Measurements from ENCODE around the gene PTPRC. TPM values are rescaled to one million over a fixed set of nuclear protein-coding genes. Genes with fewer than 3 reads are reported as not detected.
A peak's percentile ranks its signal among the peaks of the same experiment; 100 is the strongest.

PTPRC gene
- total RNA-seq, 3 donors from 2014 or later: 22.0 to 36.0 (median 35.7) TPM

- TF ChIP-seq CTCF (IDR thresholded peaks at IDR 0.05) (no peak), POLR2A (IDR thresholded peaks at IDR 0.05) (no peak), POLR2AphosphoS5 (IDR thresholded peaks at IDR 0.05) (no peak)
- no peak overlapping the region for H3K4me3 ChIP-seq
- H3K9me3 ChIP-seq: no peaks in the 10 kb centered on the region
- no peaks in the 10 kb centered on the region for H3K4me1 ChIP-seq
- no peak overlapping the region for H3K27ac ChIP-seq
- H3K27me3 ChIP-seq: no peaks in the 10 kb centered on the region
- H3K36me3 ChIP-seq: no peaks in the 10 kb centered on the region
- intact Hi-C loops (cut with DNase I; ENCODE audit: low total_unique reads): no loop called here
- no peak for DNase-seq (ENCODE audit: low spot score in 2 of 2)
Measured at GRCh38 chr1:198638441-198638840, 399 bp upstream of the PTPRC start.

- Histone ChIP-seq H3K9me3 (no peaks in the 10 kb centered on the region), H3K4me3 (peak overlapping the region; percentile 3 to 25 (median 15)), H3K36me3 (no peaks in the 10 kb centered on the region), H3K4me1 (no peaks in the 10 kb centered on the region), H3K27me3 (no peaks in the 10 kb centered on the region), H3K27ac (no peak overlapping the region)
- intact Hi-C loops (cut with DNase I; ENCODE audit: low total_unique reads): no loop called here
- TF ChIP-seq POLR2AphosphoS5 (IDR thresholded peaks at IDR 0.05) (no peak), POLR2A (IDR thresholded peaks at IDR 0.05) (no peak), CTCF (IDR thresholded peaks at IDR 0.05) (no peak)
- no peak for DNase-seq (ENCODE audit: low spot score in 2 of 2)
Measured at GRCh38 chr1:198639671-198640143, 867 bp downstream of the PTPRC start.

GRCh38 chr1:198640174-198640573 is 1.3 kb downstream of the PTPRC start:
- Histone ChIP-seq H3K36me3 (no peaks in the 10 kb centered on the region), H3K4me3 (peak overlapping the region; percentile 3 to 25 (median 15)), H3K4me1 (no peaks in the 10 kb centered on the region), H3K9me3 (no peaks in the 10 kb centered on the region), H3K27ac (no peak overlapping the region), H3K27me3 (no peaks in the 10 kb centered on the region)
- intact Hi-C loops (cut with DNase I; ENCODE audit: low total_unique reads): no loop called here
- DNase-seq (ENCODE audit: low spot score in 2 of 2): no peak
- TF ChIP-seq CTCF (IDR thresholded peaks at IDR 0.05) (no peak), POLR2A (IDR thresholded peaks at IDR 0.05) (no peak), POLR2AphosphoS5 (IDR thresholded peaks at IDR 0.05) (no peak)

- no peak for DNase-seq (ENCODE audit: low spot score in 2 of 2)
- intact Hi-C loops (cut with DNase I; ENCODE audit: low total_unique reads): no loop called here
- Histone ChIP-seq H3K9me3 (no peaks in the 10 kb centered on the region), H3K27ac (no peak overlapping the region), H3K27me3 (no peaks in the 10 kb centered on the region), H3K4me1 (no peaks in the 10 kb centered on the region), H3K4me3 (peak overlapping the region in 1 of 3 donors; percentile 10), H3K36me3 (no peaks in the 10 kb centered on the region)
- no peak for TF ChIP-seq POLR2A (IDR thresholded peaks at IDR 0.05)
- no peak for TF ChIP-seq POLR2AphosphoS5 (IDR thresholded peaks at IDR 0.05)
- TF ChIP-seq CTCF (IDR thresholded peaks at IDR 0.05): no peak
Measured at GRCh38 chr1:198641501-198641900, 2.7 kb downstream of the PTPRC start.

GRCh38 chr1:198641966-198642668 is 3.3 kb downstream of the PTPRC start:
- H3K27me3 ChIP-seq: no peaks in the 10 kb centered on the region
- no peaks in the 10 kb centered on the region for H3K4me1 ChIP-seq
- no peaks in the 10 kb centered on the region for H3K36me3 ChIP-seq
- no peak overlapping the region for H3K27ac ChIP-seq
- no peak for DNase-seq (ENCODE audit: low spot score in 2 of 2)
- H3K9me3 ChIP-seq: no peaks in the 10 kb centered on the region
- TF ChIP-seq CTCF (IDR thresholded peaks at IDR 0.05): no peak
- TF ChIP-seq POLR2A (IDR thresholded peaks at IDR 0.05): no peak
- TF ChIP-seq POLR2AphosphoS5 (IDR thresholded peaks at IDR 0.05): no peak
- no peak overlapping the region for H3K4me3 ChIP-seq
- intact Hi-C loops (cut with DNase I; ENCODE audit: low total_unique reads): no loop called here
